ENCODE measurements around the gene ANKRD12. TPM values are rescaled to one million over a fixed set of nuclear protein-coding genes. Genes with fewer than 3 reads are reported as not detected.

Gene ANKRD12
- total RNA-seq, 3 donors from 2014 or later: 46.8 to 108 (median 63.6) TPM

- Histone ChIP-seq H3K36me3 (ENCODE audit: low read depth) (no peaks in the 10 kb centered on the region), H3K9me3 (no peaks in the 10 kb centered on the region), H3K4me1 (ENCODE audit: low read depth) (peaks cover 4% of the 10 kb centered on the region), H3K4me3 (peak within 1 kb of the TSS; percentile 52)
- ATAC-seq: peak; percentile 95
- TF ChIP-seq CTCF (IDR thresholded peaks at IDR 0.05): peak; percentile 28
- intact Hi-C loops (cut with DNase I, micrococcal nuclease): loop anchor here in 1 of 2 donors (10.0 kb wide), 2 partner anchors 60 to 260 kb away; no protein-coding TSS in a partner anchor
- DNase-seq: peak; percentile 94 to 96 (median 95)
Measured at GRCh38 chr18:9334329-9334972, 197.9 kb downstream of the ANKRD12 start, which contains the start of gene TWSG1. TSS of gene TWSG1 (plus strand) at chr18:9334773. CDS start at chr18:9337230, 2,457 bp downstream.

GRCh38 chr18:9334973-9335696 is 198.6 kb downstream of the ANKRD12 start:
- TF ChIP-seq CTCF (IDR thresholded peaks at IDR 0.05): no peak
- DNase-seq (peak in 1 of 3 donors; percentile 49), ATAC-seq (peak; percentile 68)
- Histone ChIP-seq H3K4me1 (ENCODE audit: low read depth) (peaks cover 4% of the 10 kb centered on the region), H3K9me3 (no peaks in the 10 kb centered on the region), H3K4me3 (peak overlapping the region; percentile 52), H3K36me3 (ENCODE audit: low read depth) (no peaks in the 10 kb centered on the region)
- intact Hi-C loops (cut with DNase I, micrococcal nuclease): loop anchor here in 1 of 2 donors (10.0 kb wide), 2 partner anchors 60 to 260 kb away; no protein-coding TSS in a partner anchor

Other genes starting within 250 kb of the ANKRD12 start
- 100 to 1,000 TPM; 146 to 199 (median 163) TPM for gene NDUFV2, start 34.1 kb upstream of the ANKRD12 start, total RNA-seq
- gene TWSG1, start 198.0 kb downstream of the ANKRD12 start, total RNA-seq: 10 to 100 TPM; 10.5 to 45.3 (median 17.8) TPM

All from mucosa of descending colon (tissue), 3 donors.